Lung (tissue), 12 donors: Measurements from ENCODE around the gene NRG3. TPM values are rescaled to one million over a fixed set of nuclear protein-coding genes. Genes with fewer than 3 reads are reported as not detected.

Experiments used
- ATAC-seq: fragments of 200-7000 bp; cut with Tn5 transposase; one replicate; pipeline ENCODE4 v1.9.1; 2020; ENCODE audit warnings: moderate number of reproducible peaks; ENCODE audit not compliant: insufficient read depth, low FRiP score
- DNase-seq, 3 donors: peaks; one replicate each; pipeline ENCODE4 v3.0.0-alpha.2; 2013 to 2017
- H3K27ac ChIP-seq, 2 donors: one replicate each; pipeline ENCODE4 v1.5.1; 2013; ENCODE audit warnings: mild to moderate bottlenecking in 2 of 2, moderate library complexity in 2 of 2, control low read depth in 1 of 2, inconsistent platforms in 1 of 2, low read depth in 1 of 2, low read length in 1 of 2
- H3K27me3 ChIP-seq, 3 donors: one replicate each; pipeline ENCODE4 v1.5.1; 2013; ENCODE audit warnings: low read length in 2 of 3; ENCODE audit not compliant: control insufficient read depth in 3 of 3, insufficient read depth in 3 of 3
- H3K36me3 ChIP-seq, 4 donors: one replicate each; pipeline ENCODE4 v1.5.1; 2013; ENCODE audit warnings: low read length in 4 of 4, mild to moderate bottlenecking in 1 of 4, moderate library complexity in 1 of 4; ENCODE audit not compliant: control insufficient read depth in 4 of 4, insufficient read depth in 4 of 4
- H3K4me1 ChIP-seq, 5 donors: one replicate each; pipeline ENCODE4 v1.5.1; 2013; ENCODE audit warnings: low read length in 5 of 5, mild to moderate bottlenecking in 2 of 5, moderate library complexity in 1 of 5; ENCODE audit not compliant: control insufficient read depth in 5 of 5, insufficient read depth in 5 of 5
- H3K4me3 ChIP-seq: one replicate; pipeline ENCODE4 v1.5.1; 2013; ENCODE audit warnings: mild to moderate bottlenecking, control low read depth, moderate library complexity
- H3K9ac ChIP-seq, 2 donors: one replicate each; pipeline ENCODE4 v1.5.1; 2013; ENCODE audit warnings: low read length in 2 of 2, control low read depth in 1 of 2; ENCODE audit not compliant: insufficient read depth in 1 of 2
- H3K9me3 ChIP-seq, 4 donors: one replicate each; pipeline ENCODE4 v1.5.1; 2013; ENCODE audit warnings: low read length in 3 of 4, mild to moderate bottlenecking in 1 of 4, moderate library complexity in 1 of 4; ENCODE audit not compliant: control insufficient read depth in 4 of 4, insufficient read depth in 3 of 4
- WGBS, 2 donors: extraction: QIAGEN DNeasy Blood & Tissue Kit; methylation state at CpG; one replicate each; pipeline ENCODE4 v1.1.7; 2013; 5-methylcytosine and 5-hydroxymethylcytosine counted together
- polyA plus RNA-seq, 2 donors: library from polyadenylated mRNA; stranded (reverse); fragments of 200-250 nt; gene quantifications; one replicate each; pipeline ENCODE4 v1.2.1, GENCODE V29; 2013
- total RNA-seq, 2 donors: library from RNA; depleted of rRNA in 1 of 2; stranded (reverse); fragments of >200 nt in 1 of 2; gene quantifications; one replicate each; pipeline ENCODE4 v1.2.1, GENCODE V29; 2014 to 2021
- TF ChIP-seq, protein P1 (sequence below): IDR thresholded peaks from 2 replicates; pipeline ENCODE4 v1.5.1; 2012; ENCODE audit warnings: mild to moderate bottlenecking; ENCODE audit errors: control extremely low read depth, extremely low read depth
- donor health status: control.
- donor health status: control.
- donor health status: Bipolar disorder and iron deficiency.
- donor health status: healthy.
- donor health status: DM: yes; HTN: yes; CAD: no.

NRG3 gene
- total and polyA plus RNA-seq, 4 donors = 0.49 to 2.0 (median 0.84) TPM

DNA sequence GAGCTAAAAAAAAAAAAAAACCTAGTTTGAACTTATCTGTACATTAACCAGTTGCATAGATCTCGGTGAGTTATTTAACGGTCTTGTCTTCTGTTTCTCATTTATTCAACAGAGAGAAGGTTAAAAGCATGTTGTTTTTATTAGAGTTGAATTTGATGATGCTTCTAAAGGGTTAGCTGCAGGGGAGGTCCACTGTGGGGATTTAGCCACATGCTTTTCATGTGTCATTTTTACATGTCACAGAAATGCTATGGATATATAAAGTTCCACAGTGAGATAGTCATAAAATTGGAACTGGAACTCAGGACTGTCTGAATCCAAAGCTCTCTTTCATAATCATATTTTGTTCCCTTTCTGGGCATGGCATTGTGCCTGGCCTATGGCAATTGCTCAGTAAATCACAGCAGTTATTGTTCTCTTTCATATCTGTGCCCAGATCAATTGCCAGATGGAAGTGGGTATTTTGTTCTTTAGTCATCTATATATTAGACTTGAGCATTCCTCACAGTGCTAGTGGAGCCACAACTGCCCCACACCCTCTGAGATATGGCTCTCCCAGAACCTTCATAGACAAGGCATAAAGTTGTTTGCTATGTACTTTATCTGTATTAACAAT, 578.8 kb downstream of the NRG3 start:
- no peak overlapping the region for H3K9ac ChIP-seq
- no peaks in the 10 kb centered on the region for H3K36me3 ChIP-seq
- ATAC-seq (no peak), DNase-seq (no peak)
- no peak overlapping the region for H3K4me3 ChIP-seq
- 93% methylated on average over 2 of the region's 2 CpGs for WGBS, 2 donors
- H3K27ac ChIP-seq = no peak overlapping the region
- H3K27me3 ChIP-seq = no peaks in the 10 kb centered on the region
- no peaks in the 10 kb centered on the region for H3K4me1 ChIP-seq
- H3K9me3 ChIP-seq = no peaks in the 10 kb centered on the region
- TF ChIP-seq, protein P1, sequence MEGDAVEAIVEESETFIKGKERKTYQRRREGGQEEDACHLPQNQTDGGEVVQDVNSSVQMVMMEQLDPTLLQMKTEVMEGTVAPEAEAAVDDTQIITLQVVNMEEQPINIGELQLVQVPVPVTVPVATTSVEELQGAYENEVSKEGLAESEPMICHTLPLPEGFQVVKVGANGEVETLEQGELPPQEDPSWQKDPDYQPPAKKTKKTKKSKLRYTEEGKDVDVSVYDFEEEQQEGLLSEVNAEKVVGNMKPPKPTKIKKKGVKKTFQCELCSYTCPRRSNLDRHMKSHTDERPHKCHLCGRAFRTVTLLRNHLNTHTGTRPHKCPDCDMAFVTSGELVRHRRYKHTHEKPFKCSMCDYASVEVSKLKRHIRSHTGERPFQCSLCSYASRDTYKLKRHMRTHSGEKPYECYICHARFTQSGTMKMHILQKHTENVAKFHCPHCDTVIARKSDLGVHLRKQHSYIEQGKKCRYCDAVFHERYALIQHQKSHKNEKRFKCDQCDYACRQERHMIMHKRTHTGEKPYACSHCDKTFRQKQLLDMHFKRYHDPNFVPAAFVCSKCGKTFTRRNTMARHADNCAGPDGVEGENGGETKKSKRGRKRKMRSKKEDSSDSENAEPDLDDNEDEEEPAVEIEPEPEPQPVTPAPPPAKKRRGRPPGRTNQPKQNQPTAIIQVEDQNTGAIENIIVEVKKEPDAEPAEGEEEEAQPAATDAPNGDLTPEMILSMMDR = no peak

DNA sequence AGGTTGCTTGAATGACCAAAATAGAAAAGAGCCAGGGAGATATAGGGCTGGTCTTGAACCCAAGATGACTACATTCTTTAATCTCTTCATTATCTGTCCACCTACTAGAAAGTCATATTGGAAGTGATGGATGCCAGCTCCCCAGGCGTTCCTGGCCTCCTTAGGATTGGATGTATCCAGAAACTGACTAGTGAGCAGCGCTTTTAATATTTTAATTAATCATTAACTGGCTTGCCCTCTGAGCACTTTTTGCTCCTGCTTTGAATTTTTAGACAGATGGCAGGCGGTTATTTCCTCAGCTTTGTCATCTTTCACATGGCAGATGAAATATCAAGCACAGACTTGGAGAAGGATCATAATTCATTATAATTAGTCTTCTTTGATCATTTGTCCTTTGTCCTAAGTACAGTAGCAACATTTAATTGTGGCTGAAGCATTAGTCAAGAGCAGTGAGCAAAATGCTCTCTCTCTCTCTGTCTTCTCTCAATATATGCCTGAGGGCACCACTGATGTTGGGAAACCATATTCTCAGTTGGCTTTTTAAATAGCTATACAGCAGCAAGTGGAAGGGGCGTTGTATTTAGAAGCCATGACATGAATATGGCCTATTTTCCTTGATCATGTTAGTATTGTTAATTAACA, 588.0 kb downstream of the NRG3 start:
- no peak overlapping the region for H3K4me3 ChIP-seq
- H3K4me1 ChIP-seq = no peaks in the 10 kb centered on the region
- H3K9me3 ChIP-seq = no peaks in the 10 kb centered on the region
- no peak overlapping the region for H3K9ac ChIP-seq
- no peak overlapping the region for H3K27ac ChIP-seq
- no peaks in the 10 kb centered on the region for H3K36me3 ChIP-seq
- DNase-seq (no peak), ATAC-seq (no peak)
- no peaks in the 10 kb centered on the region for H3K27me3 ChIP-seq
- TF ChIP-seq, protein P1 = no peak
- WGBS, 2 donors = 73 to 85% methylated on average over 4 of the region's 4 CpGs

DNA sequence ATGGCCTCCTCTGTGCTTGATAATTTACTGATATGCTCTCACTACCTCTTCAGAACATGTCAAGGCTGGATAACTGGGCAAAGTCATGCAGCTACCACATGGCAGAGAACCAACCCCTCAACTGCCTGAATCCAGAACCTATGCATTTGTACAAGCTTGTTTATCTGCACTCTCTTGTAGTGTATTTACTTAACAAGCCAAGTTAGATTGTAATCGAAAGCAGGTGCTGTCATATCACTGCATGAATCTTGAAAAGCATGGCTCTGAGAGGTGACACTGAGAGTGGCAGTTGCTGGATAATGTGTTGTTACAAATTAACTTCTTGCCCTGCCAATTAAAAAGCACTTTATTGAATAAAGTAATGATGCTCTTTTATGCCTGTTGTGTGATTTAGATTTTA, 588.6 kb downstream of the NRG3 start:
- H3K27me3 ChIP-seq = no peaks in the 10 kb centered on the region
- ATAC-seq (no peak), DNase-seq (no peak)
- H3K9ac ChIP-seq = no peak overlapping the region
- 73 to 89% methylated on average over 1 of the region's 1 CpG for WGBS, 2 donors
- H3K9me3 ChIP-seq = no peaks in the 10 kb centered on the region
- TF ChIP-seq, protein P1 = no peak
- H3K4me1 ChIP-seq = no peaks in the 10 kb centered on the region
- no peaks in the 10 kb centered on the region for H3K36me3 ChIP-seq
- H3K27ac ChIP-seq = no peak overlapping the region
- H3K4me3 ChIP-seq = no peak overlapping the region
